K562 (cell line): ENCODE data around the gene ZNF26. TPM values are rescaled to one million over a fixed set of nuclear protein-coding genes. Genes with fewer than 3 reads are reported as not detected.

ENCODE experiments used
- ATAC-seq: fragments of 200-7000 bp; cut with Tn5 transposase; 3 replicates; pipeline ENCODE4 v1.9.1; 2020; ENCODE audit warnings: moderate library complexity
- BruUV-seq: library from RNA; stranded (reverse); fragments of 400-500 nt; replicated peaks from 2 replicates; lab custom pipeline; 2021; lab: Mats Ljungman, UMichigan
- CTCF ChIA-PET: fragments of 300-600 bp; formaldehyde crosslinking; extraction: SDS; loops from one replicate; lab custom pipeline; 2021; ENCODE audit warnings: low intra/inter-chr PET ratio; lab: Yijun Ruan, JAX
- POLR2A ChIA-PET: fragments of 300-600, 350-650 bp; sonication (Branson Sonifier 250); formaldehyde crosslinking; extraction: SDS; loops from one replicate; lab custom pipeline; 2021; ENCODE audit warnings: antibody characterized with exemption, inconsistent platforms; lab: Yijun Ruan, JAX
- DNase-seq, 4 experiments: peaks; one replicate each; pipeline versions ENCODE4 v3.0.0 to v3.0.0-alpha.2; 2011 to 2018; ENCODE audit warnings: low spot score in 3 of 4, mixed read lengths in 3 of 4; ENCODE audit errors: extremely low read depth in 1 of 4
- FAIRE-seq: peaks from 2 replicates; lab custom pipeline; 2011; peaks lifted over from hg19 to GRCh38; lab: Jason Lieb, UNC
- H2AFZ ChIP-seq: 2 replicates; pipeline ENCODE4 v1.6.0; 2011; ENCODE audit warnings: low read depth, low read length, control low read depth, inconsistent platforms
- H3K27ac ChIP-seq: fragments of 200-600 bp; 3 replicates; pipeline ENCODE4 v1.8.0; 2011; ENCODE audit warnings: low read depth, mild to moderate bottlenecking, control low read depth, inconsistent platforms, low read length, moderate library complexity, mixed read lengths; ENCODE audit errors: extremely low read depth
- H3K27me3 ChIP-seq, 2 experiments: fragments of 300-600 bp in 1 of 2; 2 replicates in 1 of 2; 3 replicates in 1 of 2; pipeline versions ENCODE4 v1.6.0 to v1.8.0; 2011; ENCODE audit warnings: inconsistent platforms in 2 of 2, low read length in 2 of 2, mild to moderate bottlenecking in 1 of 2, mixed read lengths in 1 of 2, moderate library complexity in 1 of 2; ENCODE audit not compliant: control insufficient read depth in 2 of 2, insufficient read depth in 2 of 2
- H3K36me3 ChIP-seq: fragments of 300-600 bp; 3 replicates; pipeline ENCODE4 v1.8.0; 2011; ENCODE audit warnings: mild to moderate bottlenecking, low read length, inconsistent platforms; ENCODE audit not compliant: control insufficient read depth, insufficient read depth
- H3K4me1 ChIP-seq, 2 experiments: fragments of 200-600 bp in 1 of 2; replicated peaks in 1 of 2; 2 replicates in 1 of 2; 3 replicates in 1 of 2; pipeline versions ENCODE4 v1.5.1 to v1.8.0; 2011; ENCODE audit warnings: inconsistent platforms in 2 of 2, low read length in 2 of 2, mild to moderate bottlenecking in 1 of 2, mixed read lengths in 1 of 2, moderate library complexity in 1 of 2; ENCODE audit not compliant: control insufficient read depth in 2 of 2, insufficient read depth in 2 of 2
- H3K4me2 ChIP-seq: 2 replicates; pipeline ENCODE4 v1.6.1; 2011; ENCODE audit warnings: low read length, control low read depth, inconsistent platforms, mixed read lengths; ENCODE audit not compliant: insufficient read depth
- H3K4me3 ChIP-seq: fragments of 200-600 bp; sonication (generic), shearing (Covaris generic); 2 replicates; pipeline ENCODE4 v1.5.1; 2016; ENCODE audit warnings: control low read depth, inconsistent platforms
- H3K79me2 ChIP-seq: fragments of 200-600 bp; 3 replicates; pipeline ENCODE4 v1.8.0; 2011; ENCODE audit warnings: low read length, inconsistent platforms; ENCODE audit not compliant: control insufficient read depth, insufficient read depth
- H3K9ac ChIP-seq, 2 experiments: 2 replicates each; pipeline versions ENCODE4 v1.6.0 to v1.6.1; 2011; ENCODE audit warnings: low read depth in 2 of 2, low read length in 2 of 2, control low read depth in 1 of 2, inconsistent platforms in 1 of 2, mild to moderate bottlenecking in 1 of 2, mixed read lengths in 1 of 2; ENCODE audit not compliant: insufficient read depth in 1 of 2
- H3K9me1 ChIP-seq: one replicate; pipeline ENCODE4 v1.6.0; 2011; ENCODE audit warnings: inconsistent platforms, mild to moderate bottlenecking, low read length, moderate library complexity; ENCODE audit not compliant: control insufficient read depth, insufficient read depth
- H3K9me3 ChIP-seq: replicated peaks from 2 replicates; pipeline ENCODE4 v1.5.1; 2011; ENCODE audit warnings: low read depth, low read length, inconsistent platforms; ENCODE audit not compliant: control insufficient read depth, insufficient read depth
- H4K20me1 ChIP-seq: replicated peaks from 2 replicates; pipeline ENCODE4 v1.6.1; 2011; ENCODE audit warnings: low read length, inconsistent platforms, mixed read lengths; ENCODE audit not compliant: control insufficient read depth, insufficient read depth
- ATF1 ChIP-seq, 2 experiments: fragments of 450-650 bp in 1 of 2; IDR thresholded peaks; 2 replicates each; pipeline ENCODE4 v1.6.1; 2016; ENCODE audit warnings: missing compliant biosample characterization in 1 of 2, missing genetic modification characterization in 1 of 2
- FUS ChIP-seq: fragments of 200-400 bp; formaldehyde crosslinking; optimal IDR thresholded peaks from 2 replicates; pipeline ENCODE3; 2017; ENCODE audit warnings: low read depth, low read length
- GABPA ChIP-seq: fragments of 200-800 bp; sonication (Bioruptor generic); conservative IDR thresholded peaks from 2 replicates; pipeline ENCODE4 v1.6.1; 2016; ENCODE audit warnings: low read depth, missing genetic modification characterization, missing compliant biosample characterization
- HDAC2 ChIP-seq: fragments of 450-650 bp; IDR thresholded peaks from 2 replicates; pipeline ENCODE4 v1.6.1; 2016; ENCODE audit warnings: mild to moderate bottlenecking
- MITF ChIP-seq: IDR thresholded peaks from 2 replicates; pipeline ENCODE4 v1.6.1; 2014; ENCODE audit warnings: antibody characterized with exemption
- MYC ChIP-seq, 2 experiments: fragments of 250-450 bp in 1 of 2; sonication (Bioruptor Pico) in 1 of 2; IDR thresholded peaks; 2 replicates each; pipeline versions ENCODE4 v1.5.1 to v1.6.1; 2012 to 2021; ENCODE audit warnings: low read depth in 2 of 2, borderline replicate concordance in 1 of 2, improper control_type of control experiment in 1 of 2, low read length in 1 of 2, mild to moderate bottlenecking in 1 of 2, moderate library complexity in 1 of 2
- POLR2AphosphoS5 ChIP-seq: IDR thresholded peaks from 2 replicates; pipeline ENCODE4 v1.6.1; 2011; ENCODE audit warnings: mild to moderate bottlenecking, low read depth, low read length, moderate library complexity; ENCODE audit not compliant: control insufficient read depth, insufficient read depth
- RBFOX2 ChIP-seq: fragments of 200-400 bp; formaldehyde crosslinking; IDR thresholded peaks from 2 replicates; pipeline ENCODE4 v1.6.1; 2017; ENCODE audit warnings: low read depth, mild to moderate bottlenecking, low read length, moderate library complexity
- TOE1 ChIP-seq, 2 experiments: fragments of 450-650 bp in 1 of 2; sonication (generic) in 1 of 2; formaldehyde crosslinking in 1 of 2; IDR thresholded peaks; 2 replicates each; pipeline versions ENCODE4 v1.7.1 to v1.8.0; 2016 to 2022; ENCODE audit warnings: borderline replicate concordance in 2 of 2, mild to moderate bottlenecking in 2 of 2, antibody characterized with exemption in 1 of 2, inconsistent platforms in 1 of 2, low read depth in 1 of 2, missing genetic modification reagents in 1 of 2, moderate library complexity in 1 of 2
- ZNF197 ChIP-seq: fragments of 200-800 bp; sonication (Bioruptor generic); IDR thresholded peaks from 2 replicates; pipeline ENCODE4 v1.6.1; 2016; ENCODE audit warnings: low read depth, missing genetic modification characterization, missing compliant biosample characterization
- ZNF511 ChIP-seq: sonication (generic); formaldehyde crosslinking; IDR thresholded peaks from 2 replicates; pipeline ENCODE4 v1.8.0; 2022; ENCODE audit warnings: mild to moderate bottlenecking, missing genetic modification reagents
- WGBS: fragments of 100-300 bp; shearing (Covaris generic); methylation state at CpG from one replicate; pipeline ENCODE4 v1.1.6; 2016; ENCODE audit warnings: low coverage, mixed read lengths; ENCODE audit not compliant: insufficient coverage; ENCODE audit errors: missing lambda C conversion rate; 5-methylcytosine and 5-hydroxymethylcytosine counted together
- in situ Hi-C: fragments of 300-500 bp; cut with MboI; formaldehyde crosslinking; loops from 4 replicates; pipeline ENCODE4 v1.15.0; 2018; ENCODE audit warnings: inconsistent platforms, mixed read lengths
- intact Hi-C: fragments of 100-400 bp; cut with micrococcal nuclease; formaldehyde crosslinking; loops from 2 replicates; pipeline ENCODE4 v1.14.2; 2022
- polyA plus RNA-seq, 8 experiments: library from polyadenylated mRNA; depleted of rRNA in 4 of 8; stranded (reverse) in 5 of 8; unstranded in 3 of 8; fragments of >200 nt; fragmentation: Nextera tagmentation in 2 of 8; fragmentation: Illumina TruSeq in 1 of 8; extraction: Ambion mirVana in 2 of 8; extraction: Trizol in 1 of 8; gene quantifications; 2 replicates each; pipeline versions ENCODE4 v1.2.1 to v1.2.3, GENCODE V29; 2011 to 2014; ENCODE audit warnings: inconsistent platforms in 1 of 8, missing spikeins in 1 of 8
- total RNA-seq, 7 experiments: library from RNA; depleted of rRNA in 6 of 7; stranded (reverse); fragments of >200 nt in 6 of 7; fragmentation: Illumina TruSeq in 2 of 7; extraction: Trizol in 2 of 7; gene quantifications; 2 replicates each; pipeline versions ENCODE4 v1.2.1 to v1.2.3, GENCODE V29; 2011 to 2021; ENCODE audit warnings: low replicate concordance in 1 of 7
- TF ChIP-seq, protein P1 (sequence below), 2 experiments: fragments of 450-650 bp in 1 of 2; sonication (generic) in 1 of 2; formaldehyde crosslinking; conservative IDR thresholded peaks; 2 replicates each; pipeline versions ENCODE4 v1.4.0 to v1.8.1; 2020 to 2022; ENCODE audit warnings: mild to moderate bottlenecking in 1 of 2, missing genetic modification reagents in 1 of 2
- TF ChIP-seq, protein P2 (sequence below): IDR thresholded peaks from 2 replicates; pipeline ENCODE4 v1.6.1; 2016; ENCODE audit warnings: missing genetic modification characterization, missing compliant biosample characterization

ZNF26 gene
- total and polyA plus RNA-seq, 9 of the 15 experiments (the other 6 are each of a cell fraction or from before 2014, with no cell fraction given), result 1.2 to 14.1 (median 8.0) TPM

- peaks cover 20% of the 10 kb centered on the region; the same call in 2 of the 3 replicates for H3K36me3 ChIP-seq
- peak within 1 kb of the TSS; percentile 74 for H3K4me3 ChIP-seq
- WGBS, result under 1% methylated on average over 68 of the region's 103 CpGs
- no peaks in the 10 kb centered on the region for H3K27me3 ChIP-seq
- peak within 1 kb of the TSS; percentile 99 for H2AFZ ChIP-seq
- H3K4me2 ChIP-seq, result peak within 1 kb of the TSS; percentile 96
- BruUV-seq, result no TSS peak
- ChIA-PET CTCF (no interaction called here), POLR2A (interaction anchor here (0.7 to 1.3 kb wide), 2 partner anchors 10 to 131 kb away, joined by 3 read pairs; no protein-coding TSS in a partner anchor)
- peaks cover 33% of the 10 kb centered on the region for H3K9me3 ChIP-seq
- DNase-seq (peak; percentile 90 to 97 (median 92)), ATAC-seq (peak; percentile 96), FAIRE-seq (peak; percentile 97)
- peaks cover 3 to 10% of the 10 kb centered on the region in 2 experiments; a peak in 1 of 5 replicates for H3K4me1 ChIP-seq
- H3K27ac ChIP-seq, result peak within 1 kb of the TSS; percentile 98
- no peaks in the 10 kb centered on the region for H4K20me1 ChIP-seq
- peaks cover 24% of the 10 kb centered on the region for H3K79me2 ChIP-seq
- intact Hi-C loops (loop anchor here (1.0 to 5.0 kb wide), 3 partner anchors 43 to 144 kb away; partner anchors contain the start of genes ZNF140, ZNF26 and ZNF268), in situ Hi-C loops (no loop called here)
- no peaks in the 10 kb centered on the region for H3K9me1 ChIP-seq
- H3K9ac ChIP-seq, result peak within 1 kb of the TSS; percentile 81 to 90
- TF ChIP-seq POLR2AphosphoS5 (peak; percentile 56; the same call in 1 of the 2 replicates), FUS (peak; percentile 62), TOE1 (IDR thresholded peaks at IDR 0.05; ENCODE audit: borderline replicate concordance) (peak; percentile 99), TOE1 (CRISPR knock-in tag; IDR thresholded peaks at IDR 0.05; ENCODE audit: borderline replicate concordance, low read depth) (no peak), ATF1 (CRISPR knock-in tag; IDR thresholded peaks at IDR 0.05) (no peak), ATF1 (tag; IDR thresholded peaks at IDR 0.05) (peak; percentile 71), HDAC2 (0 out of 2 replicates have a peak, but pooled peaks have one; percentile 9), ZNF197 (CRISPR knock-in tag) (no peak; the same call in 1 of the 2 replicates), RBFOX2 (peak; percentile 96), MITF (peak; percentile 80; the same call in 1 of the 2 replicates), MYC (IDR thresholded peaks at IDR 0.05; ENCODE audit: low read depth, low read length) (peak; percentile 91), MYC (CRISPR knock-in tag; IDR thresholded peaks at IDR 0.05; ENCODE audit: borderline replicate concordance, low read depth) (no peak), ZNF511 (CRISPR knock-in tag) (peak; percentile 53), GABPA (tag) (peak; percentile 94)
- TF ChIP-seq, protein P1, sequence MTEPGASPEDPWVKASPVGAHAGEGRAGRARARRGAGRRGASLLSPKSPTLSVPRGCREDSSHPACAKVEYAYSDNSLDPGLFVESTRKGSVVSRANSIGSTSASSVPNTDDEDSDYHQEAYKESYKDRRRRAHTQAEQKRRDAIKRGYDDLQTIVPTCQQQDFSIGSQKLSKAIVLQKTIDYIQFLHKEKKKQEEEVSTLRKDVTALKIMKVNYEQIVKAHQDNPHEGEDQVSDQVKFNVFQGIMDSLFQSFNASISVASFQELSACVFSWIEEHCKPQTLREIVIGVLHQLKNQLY (CRISPR knock-in tag; conservative IDR thresholded peaks at IDR 0.05), result peak; percentile 76 to 94; a peak in 2 of 4 replicates
- TF ChIP-seq, protein P2, sequence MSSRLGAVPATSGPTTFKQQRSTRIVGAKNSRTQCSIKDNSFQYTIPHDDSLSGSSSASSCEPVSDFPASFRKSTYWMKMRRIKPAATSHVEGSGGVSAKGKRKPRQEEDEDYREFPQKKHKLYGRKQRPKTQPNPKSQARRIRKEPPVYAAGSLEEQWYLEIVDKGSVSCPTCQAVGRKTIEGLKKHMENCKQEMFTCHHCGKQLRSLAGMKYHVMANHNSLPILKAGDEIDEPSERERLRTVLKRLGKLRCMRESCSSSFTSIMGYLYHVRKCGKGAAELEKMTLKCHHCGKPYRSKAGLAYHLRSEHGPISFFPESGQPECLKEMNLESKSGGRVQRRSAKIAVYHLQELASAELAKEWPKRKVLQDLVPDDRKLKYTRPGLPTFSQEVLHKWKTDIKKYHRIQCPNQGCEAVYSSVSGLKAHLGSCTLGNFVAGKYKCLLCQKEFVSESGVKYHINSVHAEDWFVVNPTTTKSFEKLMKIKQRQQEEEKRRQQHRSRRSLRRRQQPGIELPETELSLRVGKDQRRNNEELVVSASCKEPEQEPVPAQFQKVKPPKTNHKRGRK (tag), result no peak
Measured at GRCh38 chr12:133037207-133038005, 51.2 kb downstream of the ZNF26 start, which contains the start of gene ZNF84. ZNF84 (plus strand) TSS chr12:133037509; CDS start chr12:133041468, 3,959 bp downstream.
